Activated CD4-positive, alpha-beta T cell treated with anti-CD3 and anti-CD28 coated beads, Interleukin-2, amount 10 ng/mL, durations not matched to agents 7 days and 5 days (primary cell): ENCODE results near the gene RPS21. TPM values are rescaled to one million over a fixed set of nuclear protein-coding genes. Genes with fewer than 3 reads are reported as not detected.
A peak's percentile ranks its signal among the peaks of the same experiment; 100 is the strongest.

Source experiments
- CTCF ChIA-PET: fragments of 350-600 bp; sonication (Branson Sonifier 250); formaldehyde crosslinking; loops from one replicate; lab custom pipeline; 2021; ENCODE audit warnings: antibody characterized with exemption; lab: Charles Lee
- POLR2A ChIA-PET: fragments of 350-600 bp; sonication (Branson Sonifier 250); formaldehyde crosslinking; loops from one replicate; lab custom pipeline; 2021; ENCODE audit warnings: antibody characterized with exemption; lab: Charles Lee
- DNase-seq: peaks from one replicate; pipeline ENCODE4 v3.0.0-alpha.2; 2020
- H3K27ac Mint-ChIP-seq: one replicate; pipeline ENCODE4 v1.8.0; 2021; ENCODE audit warnings: mild to moderate bottlenecking, moderate library complexity, mixed read lengths
- H3K27me3 Mint-ChIP-seq: one replicate; pipeline ENCODE4 v1.8.0; 2021; ENCODE audit warnings: mixed read lengths
- H3K36me3 Mint-ChIP-seq: one replicate; pipeline ENCODE4 v1.8.0; 2021; ENCODE audit warnings: low read depth, mixed read lengths
- H3K4me1 Mint-ChIP-seq: one replicate; pipeline ENCODE4 v1.8.0; 2021; ENCODE audit warnings: mixed read lengths
- H3K4me3 Mint-ChIP-seq: one replicate; pipeline ENCODE4 v1.8.0; 2021; ENCODE audit warnings: mild to moderate bottlenecking, moderate library complexity, mixed read lengths
- H3K9me3 Mint-ChIP-seq: one replicate; pipeline ENCODE4 v1.8.0; 2021; ENCODE audit warnings: mixed read lengths
- total RNA-seq, 2 experiments: library from RNA; stranded (reverse); gene quantifications; one replicate each; pipeline ENCODE4 v1.2.3, GENCODE V29; 2021

Gene RPS21
- total RNA-seq, 2 experiments from 2014 or later, result 1,391 to 1,979 TPM

DNA sequence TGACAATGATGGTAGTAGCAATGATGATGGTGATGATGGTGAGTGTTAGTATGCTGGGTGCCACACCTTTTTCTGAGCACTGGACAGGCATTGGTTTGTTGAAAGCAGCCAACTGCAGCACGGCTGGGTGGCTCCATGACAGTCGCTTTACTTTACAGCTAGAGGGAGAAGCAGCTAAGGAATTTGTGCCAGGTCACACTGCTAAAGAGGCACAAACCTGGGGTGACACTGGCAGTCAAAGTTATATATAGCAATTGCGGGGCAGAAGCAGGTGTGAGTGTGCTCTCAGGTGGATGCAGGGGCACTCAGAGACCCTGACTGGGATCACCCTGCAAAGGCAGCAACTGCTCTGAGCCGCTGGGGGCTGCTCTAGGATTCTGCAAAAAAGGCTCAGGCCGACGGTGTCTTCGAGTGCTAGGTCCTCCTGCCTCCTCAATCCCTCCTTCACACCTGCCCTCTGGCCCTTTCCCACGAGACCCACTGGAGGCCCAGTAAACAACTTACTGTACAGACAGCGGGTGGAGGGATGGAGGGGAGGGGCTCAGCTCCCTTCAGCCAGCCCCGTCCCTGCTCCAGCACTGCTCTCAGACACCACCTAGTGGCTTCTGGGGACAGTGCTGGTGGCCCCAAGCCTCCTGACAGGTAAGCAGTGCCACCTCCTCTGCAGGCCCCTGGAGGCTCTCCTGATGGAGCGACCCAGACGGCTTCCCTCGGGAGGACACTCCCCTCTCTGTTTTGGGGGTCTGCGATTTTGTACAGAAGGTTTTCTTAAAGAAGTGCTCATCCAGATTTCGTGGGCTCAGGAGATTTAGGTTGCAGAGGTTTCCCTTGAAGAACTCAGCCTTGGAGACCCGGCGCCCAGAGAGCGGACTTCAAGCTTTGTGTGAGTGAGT, 4.4 kb upstream of the RPS21 start:
- peak; percentile 87 for DNase-seq
- ChIA-PET POLR2A (interaction anchor here (0.6 kb wide), 1 partner anchor 394 kb away, joined by 4 read pairs; no protein-coding TSS in a partner anchor), CTCF (interaction anchor here (0.5 to 1.8 kb wide), 14 partner anchors 8 to 234 kb away, joined by 3 to 9 read pairs (median 3); partner anchors contain the start of gene ADRM1)
- Mint-ChIP-seq H3K4me3 (no peak overlapping the region), H3K4me1 (peaks cover 28% of the 10 kb centered on the region), H3K9me3 (peaks cover 4% of the 10 kb centered on the region), H3K27ac (peak overlapping the region; percentile 65), H3K36me3 (peaks cover 9% of the 10 kb centered on the region), H3K27me3 (no peaks in the 10 kb centered on the region)

DNA sequence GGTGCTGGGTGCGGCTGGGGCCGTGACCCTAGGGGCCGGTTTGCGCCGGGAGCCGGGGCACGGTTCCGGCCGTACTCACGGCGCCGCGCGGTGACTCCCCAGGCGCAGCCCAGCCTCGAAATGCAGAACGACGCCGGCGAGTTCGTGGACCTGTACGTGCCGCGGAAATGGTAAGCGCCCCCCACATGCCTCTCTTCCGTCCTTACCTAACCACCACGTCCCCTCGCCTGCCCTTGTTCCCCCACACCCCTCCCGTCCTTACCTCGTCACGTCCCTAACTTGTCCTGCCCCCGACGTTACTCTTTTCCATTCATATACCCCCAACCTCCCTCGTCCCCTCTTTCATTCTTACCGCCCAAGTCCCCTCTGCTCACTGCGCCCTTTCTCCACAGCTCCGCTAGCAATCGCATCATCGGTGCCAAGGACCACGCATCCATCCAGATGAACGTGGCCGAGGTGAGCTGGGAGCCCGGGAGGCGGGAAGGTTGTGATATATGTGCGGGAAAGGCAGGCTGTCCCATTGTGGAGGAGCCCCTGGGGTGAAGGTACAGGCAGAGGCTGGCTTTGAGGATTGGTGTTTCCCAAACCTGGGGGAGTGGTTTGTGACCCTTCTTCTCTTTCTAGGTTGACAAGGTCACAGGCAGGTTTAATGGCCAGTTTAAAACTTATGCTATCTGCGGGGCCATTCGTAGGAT, 463 bp downstream of the RPS21 start:
- peak overlapping the region; percentile 92 for H3K27ac Mint-ChIP-seq
- CTCF ChIA-PET, result interaction anchor here (0.6 to 1.2 kb wide), 6 partner anchors 9 to 370 kb away, joined by 3 to 5 read pairs (median 3); partner anchors contain the start of gene ADRM1
- H3K9me3 Mint-ChIP-seq, result no peaks in the 10 kb centered on the region
- H3K4me3 Mint-ChIP-seq, result peak overlapping the region; percentile 82
- POLR2A ChIA-PET, result no interaction called here
- H3K36me3 Mint-ChIP-seq, result peaks cover 32% of the 10 kb centered on the region
- H3K27me3 Mint-ChIP-seq, result no peaks in the 10 kb centered on the region
- H3K4me1 Mint-ChIP-seq, result peaks cover 52% of the 10 kb centered on the region
- DNase-seq, result no peak

- ChIA-PET POLR2A (no interaction called here), CTCF (interaction anchor here (0.6 to 2.2 kb wide), 6 partner anchors 9 to 371 kb away, joined by 3 to 5 read pairs (median 4); partner anchors contain the start of gene ADRM1)
- peaks cover 30% of the 10 kb centered on the region for H3K36me3 Mint-ChIP-seq
- H3K9me3 Mint-ChIP-seq, result no peaks in the 10 kb centered on the region
- no peaks in the 10 kb centered on the region for H3K27me3 Mint-ChIP-seq
- peak overlapping the region; percentile 92 for H3K27ac Mint-ChIP-seq
- H3K4me3 Mint-ChIP-seq, result peak overlapping the region; percentile 82
- H3K4me1 Mint-ChIP-seq, result peaks cover 47% of the 10 kb centered on the region
- DNase-seq, result no peak
Observed at GRCh38 chr20:62387933-62388635, 1.2 kb downstream of the RPS21 start.

- ChIA-PET POLR2A (no interaction called here), CTCF (interaction anchor here (1.5 to 2.2 kb wide), 2 partner anchors 11 to 21 kb away, joined by 4 to 5 read pairs; no protein-coding TSS in a partner anchor)
- Mint-ChIP-seq H3K4me1 (peaks cover 42% of the 10 kb centered on the region), H3K4me3 (peak overlapping the region; percentile 82), H3K36me3 (peaks cover 30% of the 10 kb centered on the region), H3K27me3 (no peaks in the 10 kb centered on the region), H3K27ac (no peak overlapping the region), H3K9me3 (no peaks in the 10 kb centered on the region)
- DNase-seq, result no peak
Observed at GRCh38 chr20:62388839-62389600, 2.1 kb downstream of the RPS21 start.

GRCh38 chr20:62389601-62390087, 2.7 kb downstream of the RPS21 start:
- H3K36me3 Mint-ChIP-seq, result peaks cover 30% of the 10 kb centered on the region
- peak overlapping the region; percentile 31 for H3K27ac Mint-ChIP-seq
- H3K4me1 Mint-ChIP-seq, result peaks cover 39% of the 10 kb centered on the region
- POLR2A ChIA-PET, result no interaction called here
- DNase-seq, result no peak
- peak overlapping the region; percentile 82 for H3K4me3 Mint-ChIP-seq
- H3K27me3 Mint-ChIP-seq, result no peaks in the 10 kb centered on the region
- CTCF ChIA-PET, result interaction anchor here (1.5 to 2.2 kb wide), 2 partner anchors 10 to 20 kb away, joined by 4 to 5 read pairs; no protein-coding TSS in a partner anchor
- H3K9me3 Mint-ChIP-seq, result no peaks in the 10 kb centered on the region

DNA sequence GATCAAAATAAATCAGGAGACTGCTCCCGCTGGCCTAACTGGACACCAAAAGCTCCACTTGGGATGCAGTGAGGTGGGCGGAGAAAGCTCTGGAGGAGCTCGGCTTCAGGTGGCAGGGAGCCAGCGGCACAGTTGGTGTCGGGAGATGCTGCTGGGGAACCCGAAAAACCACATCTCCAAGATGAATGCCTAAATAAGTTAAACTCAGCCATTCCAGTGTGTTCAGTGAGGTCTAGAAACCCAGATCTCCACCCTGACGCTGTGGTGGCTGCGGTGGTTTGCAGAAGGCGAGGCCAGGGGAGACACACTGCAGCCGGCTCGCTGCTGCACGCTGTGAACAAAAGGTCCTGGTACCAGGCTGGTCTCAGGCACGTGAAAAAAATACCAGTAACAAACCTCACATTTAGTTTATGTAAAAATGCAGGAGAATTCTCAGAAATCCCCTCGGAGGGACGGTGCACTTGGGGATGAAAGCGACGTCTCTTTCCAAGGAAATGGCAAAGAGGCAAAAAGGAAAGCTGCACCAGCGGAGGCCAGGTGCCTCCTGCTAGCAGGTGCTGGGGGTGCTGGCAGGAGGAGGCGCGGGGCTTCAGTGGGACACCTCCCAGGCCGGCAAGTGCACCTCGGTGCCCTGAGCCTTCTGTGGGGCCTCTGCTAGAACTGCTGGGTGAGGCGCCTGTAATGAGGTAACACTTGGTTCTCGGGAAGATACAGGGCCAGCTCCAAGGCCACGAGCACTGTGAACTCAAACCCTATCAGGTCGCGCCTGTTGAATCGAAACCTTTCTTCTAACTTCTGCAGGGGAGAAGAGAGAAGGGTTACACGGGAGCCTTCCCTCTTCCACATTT, 3.6 kb downstream of the RPS21 start:
- Mint-ChIP-seq H3K27me3 (no peaks in the 10 kb centered on the region), H3K9me3 (no peaks in the 10 kb centered on the region), H3K36me3 (peaks cover 30% of the 10 kb centered on the region), H3K4me1 (peaks cover 32% of the 10 kb centered on the region), H3K4me3 (no peak overlapping the region), H3K27ac (no peak overlapping the region)
- CTCF ChIA-PET, result interaction anchor here (1.0 to 1.1 kb wide), 3 partner anchors 8 to 51 kb away, joined by 3 to 4 read pairs (median 4); no protein-coding TSS in a partner anchor
- POLR2A ChIA-PET, result interaction anchor here (0.6 kb wide), 1 partner anchor 313 kb away, joined by 3 read pairs; no protein-coding TSS in a partner anchor
- DNase-seq, result no peak

GRCh38 chr20:62391165-62392076, 4.5 kb downstream of the RPS21 start:
- H3K27ac Mint-ChIP-seq, result no peak overlapping the region
- peaks cover 27% of the 10 kb centered on the region for H3K4me1 Mint-ChIP-seq
- H3K36me3 Mint-ChIP-seq, result peaks cover 30% of the 10 kb centered on the region
- CTCF ChIA-PET, result interaction anchor here (1.0 to 1.1 kb wide), 3 partner anchors 9 to 52 kb away, joined by 3 to 4 read pairs (median 4); no protein-coding TSS in a partner anchor
- no peaks in the 10 kb centered on the region for H3K27me3 Mint-ChIP-seq
- H3K4me3 Mint-ChIP-seq, result no peak overlapping the region
- POLR2A ChIA-PET, result interaction anchor here (0.6 kb wide), 1 partner anchor 313 kb away, joined by 3 read pairs; no protein-coding TSS in a partner anchor
- no peaks in the 10 kb centered on the region for H3K9me3 Mint-ChIP-seq
- no peak for DNase-seq

DNA sequence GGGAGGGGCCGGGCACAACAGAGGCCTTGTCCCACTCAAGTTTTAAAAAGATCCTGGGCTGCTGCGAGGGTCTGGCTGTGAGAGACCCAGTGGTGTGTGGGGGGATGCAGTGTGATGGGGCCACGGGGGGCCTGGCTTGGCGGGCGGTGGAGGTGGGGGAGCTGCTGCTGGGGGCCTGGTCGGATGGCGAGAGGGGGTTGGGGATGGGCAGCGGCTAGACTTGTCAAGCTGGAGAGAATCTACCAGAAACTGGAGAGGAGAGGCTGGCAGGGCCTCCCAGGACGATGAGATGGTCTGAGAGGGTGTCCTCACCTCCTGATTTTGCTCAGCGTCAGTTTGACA, 5.1 kb downstream of the RPS21 start:
- ChIA-PET CTCF (no interaction called here), POLR2A (no interaction called here)
- no peak for DNase-seq
- Mint-ChIP-seq H3K27ac (no peak overlapping the region), H3K4me3 (no peak overlapping the region), H3K9me3 (no peaks in the 10 kb centered on the region), H3K36me3 (peaks cover 30% of the 10 kb centered on the region), H3K27me3 (no peaks in the 10 kb centered on the region), H3K4me1 (peaks cover 27% of the 10 kb centered on the region)

DNA sequence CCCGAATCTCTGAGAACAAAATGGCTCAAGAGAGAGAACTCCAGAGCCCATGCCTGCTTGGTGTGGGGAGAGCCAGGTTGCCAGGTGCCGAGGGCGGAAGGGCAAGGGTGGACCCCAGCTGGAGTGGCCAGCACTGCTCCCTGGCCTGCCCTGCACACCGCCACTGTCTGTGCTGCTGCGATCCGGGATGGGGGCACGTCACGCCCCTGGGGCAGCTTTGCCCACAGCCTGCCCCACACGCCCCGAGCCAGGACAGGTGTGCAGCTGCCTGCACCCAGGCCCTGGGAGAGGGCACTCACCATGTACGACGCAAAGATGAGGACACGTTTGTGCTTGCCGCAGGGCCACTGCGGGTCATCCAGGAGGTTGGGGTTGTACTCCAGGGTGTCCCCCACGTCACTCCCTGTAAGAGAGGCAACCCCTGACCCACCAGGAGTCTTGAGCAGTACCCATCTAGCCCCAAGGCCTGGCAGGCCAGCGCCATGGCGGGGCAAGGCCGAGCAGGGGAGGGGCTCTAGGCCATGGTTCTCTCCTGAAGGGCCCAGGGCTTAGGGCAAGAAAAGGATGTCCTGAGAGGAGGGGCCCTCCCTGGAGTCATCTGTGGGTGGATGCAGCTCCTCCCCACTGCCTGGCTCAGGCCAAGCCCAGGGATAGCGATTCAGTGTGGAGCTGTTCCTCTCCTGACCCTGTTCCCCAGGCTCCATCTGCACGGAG, 5.9 kb downstream of the RPS21 start:
- peaks cover 33% of the 10 kb centered on the region for H3K36me3 Mint-ChIP-seq
- no peak overlapping the region for H3K4me3 Mint-ChIP-seq
- H3K27me3 Mint-ChIP-seq, result no peaks in the 10 kb centered on the region
- peaks cover 22% of the 10 kb centered on the region for H3K4me1 Mint-ChIP-seq
- ChIA-PET POLR2A (no interaction called here), CTCF (no interaction called here)
- DNase-seq, result no peak
- no peak overlapping the region for H3K27ac Mint-ChIP-seq
- H3K9me3 Mint-ChIP-seq, result peaks cover 3% of the 10 kb centered on the region

DNA sequence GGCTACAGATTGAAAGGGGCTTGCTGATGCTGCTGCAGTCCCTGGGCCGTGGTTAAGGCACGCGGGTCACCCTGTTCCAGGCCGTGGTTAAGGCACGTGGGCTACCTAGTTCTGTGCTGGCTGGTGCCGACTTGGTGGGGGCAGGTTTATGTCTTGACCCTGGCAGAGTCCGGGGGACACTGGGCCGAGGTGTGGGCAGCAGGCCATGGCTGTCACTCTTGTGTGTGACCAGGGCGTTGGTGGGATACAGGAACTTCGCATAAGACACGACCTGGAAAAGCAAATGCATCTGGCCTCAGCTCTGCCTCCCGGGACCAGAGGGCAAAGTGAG, 6.4 kb downstream of the RPS21 start:
- no peak for DNase-seq
- POLR2A ChIA-PET, result no interaction called here
- no peak overlapping the region for H3K4me3 Mint-ChIP-seq
- H3K27ac Mint-ChIP-seq, result no peak overlapping the region
- H3K36me3 Mint-ChIP-seq, result peaks cover 32% of the 10 kb centered on the region
- H3K9me3 Mint-ChIP-seq, result peaks cover 3% of the 10 kb centered on the region
- CTCF ChIA-PET, result no interaction called here
- peaks cover 16% of the 10 kb centered on the region for H3K4me1 Mint-ChIP-seq
- no peaks in the 10 kb centered on the region for H3K27me3 Mint-ChIP-seq
